Retinal pigment epithelial cell (primary cell): ENCODE results near the gene MBD6.
A peak's percentile ranks its signal among the peaks of the same experiment; 100 is the strongest.

Source experiments
- DNase-seq: peaks from one replicate; pipeline ENCODE4 v3.0.0-alpha.2; 2010; ENCODE audit warnings: low read depth
- H3K4me3 ChIP-seq: 2 replicates; pipeline ENCODE4 v1.5.1; 2011; ENCODE audit warnings: mild to moderate bottlenecking, low read length, control low read depth, moderate library complexity
- CTCF ChIP-seq: conservative IDR thresholded peaks from 2 replicates; pipeline ENCODE4 v1.5.1; 2011; ENCODE audit warnings: low read depth, low read length, control low read depth, inconsistent platforms

Gene MBD6

GRCh38 chr12:57546438-57547287, 24.0 kb downstream of the MBD6 start, which contains the start of gene DCTN2:
Gene DCTN2, minus strand, starts transcription at chr12:57547192. Its CDS starts 129 bp downstream, at chr12:57547063.
- peak within 1 kb of the TSS; percentile 94 for H3K4me3 ChIP-seq
- TF ChIP-seq CTCF = no peak
- DNase-seq = peak; percentile 89

- peak overlapping the region; percentile 94 for H3K4me3 ChIP-seq
- no peak for DNase-seq
- no peak for TF ChIP-seq CTCF
Observed at GRCh38 chr12:57547288-57548012, 24.8 kb downstream of the MBD6 start.

- no peak overlapping the region for H3K4me3 ChIP-seq
- no peak for DNase-seq
- TF ChIP-seq CTCF = no peak
Observed at GRCh38 chr12:57548013-57548315, 25.3 kb downstream of the MBD6 start.

- no peak for TF ChIP-seq CTCF
- no peak for DNase-seq
- no peak overlapping the region for H3K4me3 ChIP-seq
Observed at GRCh38 chr12:57548488-57548887, 25.9 kb downstream of the MBD6 start.

- TF ChIP-seq CTCF = no peak
- peak overlapping the region; percentile 59 for H3K4me3 ChIP-seq
- DNase-seq = no peak
Observed at GRCh38 chr12:57549203-57549908, 26.7 kb downstream of the MBD6 start.

GRCh38 chr12:57549909-57550640, 27.5 kb downstream of the MBD6 start, which contains the start of gene KIF5A:
Gene KIF5A, plus strand, starts transcription at chr12:57550044. Its CDS starts 228 bp downstream, at chr12:57550272.
- DNase-seq = no peak
- no peak for TF ChIP-seq CTCF
- peak within 1 kb of the TSS; percentile 59 for H3K4me3 ChIP-seq
